ENCODE data around the gene MRPS27.

GRCh38 chr5:72326306-72326649 is 6.2 kb upstream of the MRPS27 start:
- no peak for TF ChIP-seq POLR2A (IDR thresholded peaks at IDR 0.05)
- TF ChIP-seq CTCF (IDR thresholded peaks at IDR 0.05), result no peak
- no peak for TF ChIP-seq POLR2AphosphoS5 (IDR thresholded peaks at IDR 0.05)

Measured in stomach (tissue), 4 donors.